ENCODE data around the gene RAPGEF2. TPM values are rescaled to one million over a fixed set of nuclear protein-coding genes. Genes with fewer than 3 reads are reported as not detected.

The RAPGEF2 gene
- total RNA-seq, 4 donors from 2014 or later, result 60.2 to 109 (median 79.7) TPM

DNA sequence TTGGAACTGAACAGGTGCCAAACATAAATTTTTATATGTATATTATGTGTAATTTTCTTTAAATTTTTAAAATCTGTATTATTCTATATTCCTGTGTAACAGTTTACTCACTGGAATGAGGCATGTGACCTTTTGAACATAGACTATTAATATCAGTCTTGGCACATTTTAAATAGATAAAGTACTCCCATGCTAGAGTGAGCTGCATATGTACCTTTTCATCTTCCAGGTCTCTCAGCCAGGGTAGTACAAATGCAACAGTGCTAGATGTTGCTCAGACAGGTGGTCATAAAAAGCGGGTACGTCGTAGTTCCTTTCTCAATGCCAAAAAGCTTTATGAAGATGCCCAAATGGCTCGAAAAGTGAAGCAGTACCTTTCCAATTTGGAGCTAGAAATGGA, 242.0 kb downstream of the RAPGEF2 start:
- H3K9me3 ChIP-seq, result no peaks in the 10 kb centered on the region

DNA sequence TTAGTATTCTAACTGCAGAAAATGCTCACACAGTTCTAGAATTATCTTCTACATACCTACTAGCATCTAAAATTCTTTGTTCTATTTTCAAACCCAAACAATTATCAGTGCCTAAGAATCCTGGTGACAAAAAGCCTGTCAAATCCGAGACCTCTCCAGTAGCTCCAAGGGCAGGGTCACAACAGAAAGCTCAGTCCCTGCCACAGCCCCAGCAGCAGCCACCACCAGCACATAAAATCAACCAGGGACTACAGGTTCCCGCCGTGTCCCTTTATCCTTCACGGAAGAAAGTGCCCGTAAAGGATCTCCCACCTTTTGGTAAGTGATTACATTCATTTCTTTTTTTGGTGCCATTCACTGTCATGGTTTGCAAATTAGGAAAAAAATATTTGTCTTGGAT, 243.8 kb downstream of the RAPGEF2 start:
- Histone ChIP-seq H3K4me3 (replicated peaks in 1 of 3) (no peak overlapping the region), H3K27ac (no peak overlapping the region), H3K4me1 (no peaks in the 10 kb centered on the region), H3K9me3 (no peaks in the 10 kb centered on the region), H3K27me3 (no peaks in the 10 kb centered on the region), H3K36me3 (peaks cover 27 to 33% of the 10 kb centered on the region in 2 donors)
- intact Hi-C loops (cut with DNase I), result no loop called here
- WGBS, 2 donors, result 98 to 99% methylated on average over 5 of the region's 5 CpGs
- no peak for TF ChIP-seq POLR2A (IDR thresholded peaks at IDR 0.05)
- TF ChIP-seq, protein P1, sequence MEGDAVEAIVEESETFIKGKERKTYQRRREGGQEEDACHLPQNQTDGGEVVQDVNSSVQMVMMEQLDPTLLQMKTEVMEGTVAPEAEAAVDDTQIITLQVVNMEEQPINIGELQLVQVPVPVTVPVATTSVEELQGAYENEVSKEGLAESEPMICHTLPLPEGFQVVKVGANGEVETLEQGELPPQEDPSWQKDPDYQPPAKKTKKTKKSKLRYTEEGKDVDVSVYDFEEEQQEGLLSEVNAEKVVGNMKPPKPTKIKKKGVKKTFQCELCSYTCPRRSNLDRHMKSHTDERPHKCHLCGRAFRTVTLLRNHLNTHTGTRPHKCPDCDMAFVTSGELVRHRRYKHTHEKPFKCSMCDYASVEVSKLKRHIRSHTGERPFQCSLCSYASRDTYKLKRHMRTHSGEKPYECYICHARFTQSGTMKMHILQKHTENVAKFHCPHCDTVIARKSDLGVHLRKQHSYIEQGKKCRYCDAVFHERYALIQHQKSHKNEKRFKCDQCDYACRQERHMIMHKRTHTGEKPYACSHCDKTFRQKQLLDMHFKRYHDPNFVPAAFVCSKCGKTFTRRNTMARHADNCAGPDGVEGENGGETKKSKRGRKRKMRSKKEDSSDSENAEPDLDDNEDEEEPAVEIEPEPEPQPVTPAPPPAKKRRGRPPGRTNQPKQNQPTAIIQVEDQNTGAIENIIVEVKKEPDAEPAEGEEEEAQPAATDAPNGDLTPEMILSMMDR (IDR thresholded peaks at IDR 0.05), result no peak
- DNase-seq, result no peak

More for the DNA sequence above, 242.0 kb downstream of the RAPGEF2 start:
- H3K27ac ChIP-seq, result no peak overlapping the region
- peaks cover 21 to 27% of the 10 kb centered on the region in 2 donors for H3K36me3 ChIP-seq
- intact Hi-C loops (cut with DNase I), result no loop called here
- no peak for DNase-seq
- H3K4me3 ChIP-seq (replicated peaks in 1 of 3), result no peak overlapping the region
- H3K4me1 ChIP-seq, result no peaks in the 10 kb centered on the region
- no peaks in the 10 kb centered on the region for H3K27me3 ChIP-seq
- 96 to 99% methylated on average over 4 of the region's 4 CpGs for WGBS, 2 donors
- no peak for TF ChIP-seq POLR2A (IDR thresholded peaks at IDR 0.05)
- TF ChIP-seq, protein P1 (IDR thresholded peaks at IDR 0.05), result no peak

GRCh38 chr4:159347813-159348212, 244.9 kb downstream of the RAPGEF2 start:
- intact Hi-C loops (cut with DNase I), result no loop called here
- WGBS, 2 donors, result 91 to 94% methylated on average over 9 of the region's 9 CpGs
- no peak for DNase-seq
- no peaks in the 10 kb centered on the region for H3K4me1 ChIP-seq
- no peak for TF ChIP-seq POLR2A (IDR thresholded peaks at IDR 0.05)
- TF ChIP-seq, protein P1 (IDR thresholded peaks at IDR 0.05), result no peak
- no peak overlapping the region for H3K4me3 ChIP-seq (replicated peaks in 1 of 3)
- no peaks in the 10 kb centered on the region for H3K27me3 ChIP-seq
- no peak overlapping the region for H3K27ac ChIP-seq
- H3K36me3 ChIP-seq, result peaks cover 19 to 34% of the 10 kb centered on the region in 2 donors
- no peaks in the 10 kb centered on the region for H3K9me3 ChIP-seq

DNA sequence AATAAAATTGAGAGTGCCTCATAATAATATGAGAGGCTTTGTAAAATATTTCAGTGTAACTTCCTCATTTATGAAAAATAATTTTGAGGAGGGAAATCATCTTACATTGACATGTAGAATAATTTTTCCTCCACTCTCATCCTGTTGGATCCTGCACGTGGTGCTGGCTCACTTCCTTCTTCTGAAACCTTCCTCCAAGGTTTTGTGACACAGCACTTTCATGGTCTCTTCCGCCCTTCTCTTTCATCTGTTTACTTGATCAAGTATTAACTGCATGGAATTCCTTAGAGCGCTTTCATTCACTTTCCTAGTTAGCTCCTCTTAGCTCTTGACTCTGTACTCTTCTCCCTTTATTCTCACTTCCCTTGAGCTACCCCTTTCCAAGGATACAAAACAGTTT, 246.5 kb downstream of the RAPGEF2 start:
- no peak overlapping the region for H3K4me3 ChIP-seq (replicated peaks in 1 of 3)
- no peaks in the 10 kb centered on the region for H3K4me1 ChIP-seq
- no peak for DNase-seq
- 91 to 92% methylated on average over 3 of the region's 3 CpGs for WGBS, 2 donors
- H3K9me3 ChIP-seq, result no peaks in the 10 kb centered on the region
- no peak for TF ChIP-seq POLR2A (IDR thresholded peaks at IDR 0.05)
- TF ChIP-seq, protein P1 (IDR thresholded peaks at IDR 0.05), result no peak
- peaks cover 28 to 44% of the 10 kb centered on the region in 2 donors for H3K36me3 ChIP-seq
- H3K27ac ChIP-seq, result no peak overlapping the region
- intact Hi-C loops (cut with DNase I), result no loop called here
- no peaks in the 10 kb centered on the region for H3K27me3 ChIP-seq

GRCh38 chr4:159352609-159353008, 249.7 kb downstream of the RAPGEF2 start:
- 73 to 82% methylated on average over 7 of the region's 7 CpGs for WGBS, 2 donors
- Histone ChIP-seq H3K4me3 (replicated peaks in 1 of 3) (no peak overlapping the region), H3K27ac (no peak overlapping the region), H3K9me3 (no peaks in the 10 kb centered on the region), H3K36me3 (peaks cover 24 to 45% of the 10 kb centered on the region in 2 donors), H3K4me1 (no peaks in the 10 kb centered on the region), H3K27me3 (no peaks in the 10 kb centered on the region)
- TF ChIP-seq, protein P1 (IDR thresholded peaks at IDR 0.05), result no peak
- TF ChIP-seq POLR2A (IDR thresholded peaks at IDR 0.05), result no peak
- no peak for DNase-seq
- intact Hi-C loops (cut with DNase I), result no loop called here

All from thyroid gland (tissue), 4 donors.